T follicular helper cell (primary cell): ENCODE results near the gene TCF19.
"Not testable (repeated sequence)": the region's sequence is repeated elsewhere in the genome, so short reads cannot be mapped to it uniquely, and the experiment has no call there.

ENCODE experiments used
- DNase-seq: peaks from one replicate; pipeline ENCODE4 v3.0.0-alpha.2; 2020; ENCODE audit warnings: low read depth

TCF19 gene

DNA sequence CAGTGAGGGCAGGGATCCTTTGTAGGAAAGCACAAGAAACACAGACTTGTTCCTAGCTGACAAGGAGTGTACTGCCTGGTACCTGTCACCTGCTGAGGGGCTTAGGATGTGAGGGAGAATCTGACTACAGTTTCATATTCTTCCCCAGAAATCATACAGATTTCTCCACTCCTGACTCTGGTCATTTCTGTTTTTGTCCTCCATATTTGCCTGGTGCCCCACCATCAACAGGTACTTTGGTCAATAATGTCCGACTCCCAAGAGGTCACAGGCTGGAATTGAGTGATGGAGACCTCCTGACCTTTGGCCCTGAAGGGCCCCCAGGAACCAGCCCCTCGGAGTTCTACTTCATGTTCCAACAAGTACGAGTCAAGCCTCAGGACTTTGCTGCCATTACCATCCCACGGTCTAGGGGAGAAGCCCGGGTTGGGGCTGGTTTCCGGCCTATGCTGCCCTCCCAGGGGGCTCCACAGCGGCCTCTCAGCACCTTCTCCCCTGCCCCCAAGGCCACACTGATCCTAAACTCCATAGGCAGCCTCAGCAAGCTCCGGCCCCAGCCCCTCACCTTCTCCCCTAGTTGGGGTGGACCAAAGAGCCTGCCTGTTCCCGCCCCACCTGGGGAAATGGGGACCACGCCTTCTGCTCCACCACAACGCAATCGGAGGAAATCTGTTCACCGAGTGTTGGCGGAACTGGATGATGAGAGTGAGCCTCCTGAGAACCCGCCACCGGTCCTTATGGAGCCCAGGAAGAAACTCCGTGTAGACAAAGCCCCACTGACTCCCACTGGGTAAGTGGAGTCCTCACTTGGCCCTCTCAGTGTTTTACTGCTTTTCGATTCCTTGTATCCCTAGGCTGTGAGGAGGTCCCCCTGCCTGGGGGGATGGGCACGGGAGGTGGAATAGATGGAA lies 3.1 kb downstream of the TCF19 start:
- DNase-seq, result no peak

DNA sequence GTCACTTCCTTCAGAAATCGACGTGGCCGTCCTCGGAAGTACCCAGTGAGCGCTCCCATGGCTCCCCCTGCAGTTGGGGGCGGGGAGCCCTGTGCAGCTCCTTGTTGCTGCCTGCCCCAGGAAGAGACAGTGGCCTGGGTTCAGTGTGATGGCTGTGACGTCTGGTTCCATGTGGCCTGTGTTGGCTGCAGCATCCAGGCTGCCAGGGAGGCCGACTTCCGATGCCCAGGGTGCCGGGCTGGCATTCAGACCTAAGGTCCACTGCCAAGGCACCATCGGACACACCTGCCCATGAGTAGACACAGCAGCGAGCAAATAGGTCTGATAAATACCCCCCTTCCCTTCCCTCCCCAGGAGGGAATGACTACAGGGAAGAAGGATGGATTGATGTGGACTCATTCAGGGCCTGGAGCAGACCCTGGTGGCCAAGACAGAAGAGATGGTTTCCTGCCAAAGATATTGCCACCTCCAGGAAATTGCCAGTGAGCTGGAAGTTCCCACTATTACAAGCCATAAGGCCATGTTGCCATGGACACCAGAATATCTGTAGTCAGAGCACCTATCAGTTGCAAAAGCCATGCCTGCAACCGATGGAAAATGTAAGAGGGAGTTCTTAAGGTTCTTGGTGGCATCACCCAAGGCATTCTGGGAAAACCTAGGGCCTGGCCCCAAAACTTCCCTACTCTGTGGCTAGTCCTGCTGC lies 4.2 kb downstream of the TCF19 start:
- no peak for DNase-seq

DNA sequence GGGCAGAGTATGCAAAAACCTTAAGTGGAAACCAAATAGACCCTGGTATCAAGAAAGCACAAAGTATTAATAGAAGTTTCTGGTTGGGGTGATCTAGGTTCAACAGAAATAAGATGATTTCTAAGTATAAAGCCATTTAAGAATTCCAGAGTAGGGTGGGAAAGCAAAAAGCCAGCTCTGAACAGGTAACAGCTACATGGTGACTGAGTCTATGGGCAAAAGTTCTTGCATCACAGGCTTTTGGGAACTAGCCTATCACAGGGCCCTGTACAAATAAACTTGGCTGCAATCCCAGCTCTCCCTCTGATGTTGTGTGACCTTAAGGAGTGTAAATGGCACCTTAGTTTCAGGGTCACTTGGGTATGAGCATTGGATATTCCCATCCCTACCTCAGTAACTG lies 5.5 kb downstream of the TCF19 start:
- no peak for DNase-seq

DNA sequence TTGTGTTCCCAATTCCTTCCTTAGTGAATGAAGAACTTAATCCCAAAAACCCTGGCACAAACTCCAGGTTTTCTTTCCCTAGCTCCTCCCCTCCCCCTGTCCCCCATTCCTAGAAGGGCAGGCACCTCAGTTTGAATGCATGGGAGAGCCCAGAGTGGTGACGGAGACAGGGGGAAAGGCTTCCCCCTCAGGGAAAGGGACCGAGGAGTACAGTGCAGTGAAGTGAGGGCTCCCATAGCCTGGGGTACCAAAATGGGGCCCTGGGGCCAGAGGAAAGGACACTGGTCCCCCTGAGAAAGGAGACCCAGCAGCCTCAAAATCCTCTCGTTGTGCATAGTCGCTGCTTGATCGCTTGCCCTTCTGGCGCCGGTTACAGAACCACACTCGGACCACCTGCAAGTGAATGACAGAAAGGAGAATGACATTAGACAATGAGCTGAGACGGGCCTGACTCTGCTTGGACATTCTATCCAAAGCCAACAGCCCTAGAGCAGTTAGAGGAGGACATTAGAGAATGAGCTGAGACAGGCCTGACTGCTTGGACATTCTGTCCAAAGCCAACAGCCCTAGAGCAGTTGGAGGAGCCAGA lies 6.2 kb downstream of the TCF19 start:
- not testable (repeated sequence) for DNase-seq

DNA sequence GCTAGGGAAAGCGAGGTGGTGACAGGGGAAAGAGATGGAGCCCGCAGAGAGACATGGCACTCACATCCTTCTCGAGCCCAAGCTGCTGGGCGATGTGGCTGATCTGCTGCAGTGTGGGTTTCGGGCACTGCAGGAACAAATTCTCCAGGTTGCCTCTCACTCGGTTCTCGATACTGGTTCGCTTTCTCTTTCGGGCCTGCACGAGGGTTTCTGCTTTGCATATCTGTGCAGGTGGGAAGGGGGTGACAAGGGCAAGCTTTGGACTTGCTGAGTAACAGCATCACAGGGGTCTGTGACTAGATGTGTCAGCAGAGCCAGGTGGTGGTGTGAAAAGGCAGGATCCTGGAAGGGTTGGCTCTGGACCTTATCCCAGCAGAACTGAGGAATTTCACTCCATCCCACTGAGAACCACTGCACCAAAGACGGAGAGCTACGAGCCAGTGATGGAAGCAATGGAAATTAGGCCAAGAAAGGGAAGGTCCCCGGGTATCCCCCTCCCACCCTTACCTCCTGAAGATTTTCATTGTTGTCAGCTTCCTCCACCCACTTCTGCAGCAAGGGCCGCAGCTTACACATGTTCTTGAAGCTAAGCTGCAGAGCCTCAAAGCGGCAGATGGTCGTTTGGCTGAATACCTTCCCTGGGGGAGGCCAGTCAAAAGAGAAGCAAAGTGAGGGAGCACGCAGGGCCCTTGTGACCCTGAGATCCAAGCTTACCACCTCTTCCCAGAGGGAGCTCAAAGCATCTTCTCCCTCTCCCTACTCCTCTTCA lies 6.9 kb downstream of the TCF19 start:
- DNase-seq, result not testable (repeated sequence)

DNA sequence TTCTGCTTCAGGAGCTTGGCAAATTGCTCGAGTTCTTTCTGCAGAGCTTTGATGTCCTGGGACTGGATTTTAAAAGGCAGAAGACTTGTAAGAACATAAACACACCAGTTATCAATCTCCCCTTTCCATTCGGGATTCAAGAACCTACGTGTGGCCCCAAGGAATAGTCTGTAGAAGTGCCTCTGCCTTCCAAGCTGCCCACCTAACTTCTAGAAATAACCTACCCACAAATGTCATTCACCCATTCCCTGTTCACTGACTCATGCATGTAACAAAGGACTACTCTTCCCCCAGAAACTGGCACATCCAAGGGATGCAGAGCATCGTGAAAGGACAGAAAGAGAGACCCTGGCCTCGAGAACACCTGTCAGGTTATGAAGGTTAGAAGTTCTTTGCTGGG lies 7.6 kb downstream of the TCF19 start:
- DNase-seq, result no peak

DNA sequence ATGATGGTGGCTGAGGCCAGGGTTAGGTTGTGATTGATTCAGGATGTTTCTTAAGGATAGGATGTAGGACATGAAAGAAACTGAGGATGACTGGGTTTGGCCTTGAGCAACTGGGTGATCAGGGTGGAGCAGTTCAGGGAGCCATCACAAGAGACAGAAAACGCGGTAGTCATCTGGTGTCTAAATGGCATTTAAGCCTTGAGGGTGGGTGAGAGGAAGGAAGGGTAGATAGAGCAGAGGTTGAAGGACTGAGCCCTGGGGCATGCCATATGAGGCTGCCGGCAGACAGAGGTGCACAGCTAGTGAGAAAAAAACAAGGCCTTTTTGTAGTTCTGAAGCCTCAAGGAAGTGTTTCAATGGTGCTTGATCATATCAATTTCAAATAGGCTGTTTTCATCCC lies 10.2 kb downstream of the TCF19 start:
- DNase-seq, result no peak

DNA sequence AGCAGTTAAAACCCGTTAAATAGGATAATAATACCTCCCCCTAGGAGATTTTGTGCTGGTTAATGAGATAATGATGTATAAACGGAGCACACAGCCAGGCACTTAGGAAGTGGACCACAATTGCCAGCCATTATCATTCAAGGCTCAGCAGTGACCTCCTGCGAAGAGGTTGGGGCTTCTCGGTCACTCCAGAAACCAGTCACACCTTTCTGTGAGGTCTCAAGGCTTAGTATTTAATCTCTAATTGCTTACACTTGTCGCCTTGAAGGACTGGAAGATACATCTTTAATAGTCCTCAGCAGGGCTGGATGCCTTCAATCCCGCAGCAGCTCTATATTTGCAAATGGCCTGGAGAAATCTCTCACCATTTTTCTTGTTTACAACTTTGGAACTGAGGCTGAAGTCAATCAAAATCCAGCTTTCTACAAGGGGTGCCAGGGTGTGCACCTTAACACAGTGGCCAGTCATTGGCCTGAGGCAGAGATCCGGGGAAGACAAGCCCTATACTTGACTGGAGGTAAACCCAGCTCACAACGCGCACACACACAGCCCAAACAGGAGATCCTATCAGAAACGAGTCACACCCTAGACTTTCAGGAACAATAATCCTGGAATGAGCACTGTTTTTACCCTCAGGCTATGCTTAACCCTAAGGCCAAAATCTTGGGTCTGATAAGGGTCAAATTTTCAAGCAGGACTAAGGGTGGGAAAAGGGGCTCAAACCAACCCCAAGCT lies 10.9 kb downstream of the TCF19 start:
- DNase-seq, result no peak

DNA sequence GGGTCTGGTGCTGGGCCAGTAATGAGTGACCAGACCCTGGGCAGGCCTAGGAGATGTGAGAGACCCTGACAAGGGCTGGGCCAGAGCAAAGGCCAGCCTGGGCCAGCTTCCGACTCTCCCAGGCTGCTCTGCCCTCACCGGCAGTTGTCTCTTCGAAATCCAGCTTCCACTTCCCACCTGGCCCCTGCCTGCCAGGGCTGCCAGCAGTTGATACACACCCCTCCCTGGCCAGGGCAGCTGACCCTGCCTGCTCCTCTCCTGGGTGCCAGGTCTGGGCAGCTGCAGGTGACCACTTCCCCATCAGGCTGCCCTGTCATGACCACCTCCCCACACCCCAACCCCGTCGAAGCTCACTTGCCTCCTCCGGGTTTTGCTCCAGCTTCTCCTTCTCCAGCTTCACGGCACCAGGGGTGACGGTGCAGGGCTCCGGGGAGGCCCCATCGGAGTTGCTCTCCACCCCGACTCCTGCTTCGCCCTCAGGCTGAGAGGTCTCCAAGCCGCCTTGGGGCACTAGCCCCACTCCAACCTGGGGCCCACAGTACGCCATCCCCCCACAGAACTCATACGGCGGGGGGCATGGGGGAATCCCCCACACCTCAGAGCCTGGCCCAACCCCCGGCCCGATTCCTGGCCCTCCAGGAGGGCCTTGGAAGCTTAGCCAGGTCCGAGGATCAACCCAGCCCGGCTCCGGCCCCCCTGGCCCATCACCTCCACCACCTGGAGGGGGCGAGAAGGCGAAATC lies 11.6 kb downstream of the TCF19 start:
- not testable (repeated sequence) for DNase-seq

DNA sequence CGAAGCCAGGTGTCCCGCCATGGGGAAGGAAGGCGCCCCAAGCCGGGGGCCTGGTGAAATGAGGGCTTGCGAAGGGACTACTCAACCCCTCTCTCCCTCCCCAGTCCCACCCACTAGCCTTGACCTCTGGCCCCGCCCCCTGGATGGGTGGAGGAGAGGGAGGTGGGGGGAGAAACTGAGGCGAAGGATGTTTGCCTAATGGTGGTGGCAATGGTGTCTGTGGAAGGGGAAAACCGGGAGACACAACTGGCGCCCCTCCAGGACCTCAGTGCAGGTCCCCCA lies 12.2 kb downstream of the TCF19 start, which contains the start of gene POU5F1:
TSS of gene POU5F1 (minus strand) at position 83 of the 282 bp plus-strand sequence. CDS start at position 21, 62 bp downstream.
- DNase-seq, result no peak

DNA sequence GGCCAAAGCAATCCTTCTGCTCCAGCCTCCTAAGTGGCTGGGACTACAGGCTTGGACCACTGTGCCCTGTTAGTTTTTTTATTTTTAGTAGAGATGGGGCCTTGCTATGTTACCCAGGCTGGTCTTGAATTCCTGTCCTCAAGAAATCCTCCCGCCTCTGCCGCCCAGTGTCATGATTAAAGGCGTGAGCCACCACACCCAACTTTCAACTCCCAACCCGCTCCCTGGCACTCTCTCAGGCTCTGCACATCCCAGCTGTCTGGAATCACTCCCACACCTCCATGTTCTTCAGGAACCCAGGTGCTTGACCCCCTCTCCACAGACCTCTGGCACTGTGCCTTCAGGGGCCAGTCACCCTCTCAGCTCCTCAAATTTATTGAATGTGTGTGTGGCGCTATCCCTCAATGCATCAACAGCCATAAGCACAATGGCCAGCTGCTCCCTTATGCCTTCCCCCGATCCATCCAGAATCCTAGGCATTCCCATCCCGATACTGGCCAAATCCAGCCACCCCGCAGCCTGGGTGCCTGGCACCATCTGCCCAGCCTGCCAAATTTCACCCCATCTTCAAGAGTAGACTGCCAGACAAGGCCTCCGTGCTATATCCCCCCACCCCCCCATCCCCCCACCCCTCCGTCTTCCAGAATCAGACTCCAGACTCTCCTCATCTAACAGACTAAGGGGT lies 12.7 kb downstream of the TCF19 start:
- no peak for DNase-seq

DNA sequence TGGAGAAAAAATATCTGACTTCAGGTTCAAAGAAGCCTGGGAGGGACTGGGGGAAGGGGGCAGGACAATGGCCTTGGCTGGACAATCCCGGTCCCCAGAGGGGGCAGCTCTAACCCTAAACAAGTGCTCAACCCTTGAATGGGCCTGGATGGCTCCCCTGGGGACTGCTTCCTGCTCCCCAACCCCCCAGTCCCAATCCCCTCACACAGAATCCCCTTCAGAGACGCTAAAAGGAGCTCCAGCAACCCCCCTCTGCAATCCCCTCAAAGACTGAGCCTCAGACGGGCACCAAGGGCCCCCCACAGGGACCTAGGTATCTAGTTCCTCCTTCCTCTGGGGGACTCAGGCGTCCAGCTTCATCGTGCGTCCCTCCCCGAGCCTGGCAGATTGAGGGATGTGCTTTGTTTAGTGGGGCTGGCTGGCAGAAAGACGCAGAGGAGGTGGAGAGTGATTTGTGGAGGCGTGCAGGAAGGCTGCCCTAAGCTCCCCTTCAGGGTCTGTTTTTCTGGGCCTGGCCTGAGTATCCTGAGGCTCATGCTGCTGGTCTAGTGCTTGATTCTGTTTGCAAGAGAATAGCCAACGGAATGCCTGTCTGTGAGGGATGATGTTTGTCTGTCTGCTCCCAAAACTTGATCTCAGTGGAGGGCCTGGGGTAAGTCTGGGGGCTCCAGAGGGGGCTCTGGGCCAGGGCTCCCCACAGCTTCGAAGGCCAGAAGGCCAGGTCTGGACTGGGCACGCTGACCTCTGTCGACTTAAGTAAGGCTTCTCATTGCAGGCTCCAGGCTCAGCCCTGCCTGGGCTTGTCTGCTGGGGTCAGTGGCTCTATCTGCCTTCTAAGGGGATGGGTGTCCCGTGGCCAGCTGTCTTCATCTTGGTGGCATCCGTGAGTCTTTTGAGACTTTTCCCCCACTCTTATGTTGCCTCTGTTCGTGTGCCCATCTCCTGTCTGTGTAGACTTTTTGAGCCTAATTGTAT lies 13.8 kb downstream of the TCF19 start:
- DNase-seq, result no peak

DNA sequence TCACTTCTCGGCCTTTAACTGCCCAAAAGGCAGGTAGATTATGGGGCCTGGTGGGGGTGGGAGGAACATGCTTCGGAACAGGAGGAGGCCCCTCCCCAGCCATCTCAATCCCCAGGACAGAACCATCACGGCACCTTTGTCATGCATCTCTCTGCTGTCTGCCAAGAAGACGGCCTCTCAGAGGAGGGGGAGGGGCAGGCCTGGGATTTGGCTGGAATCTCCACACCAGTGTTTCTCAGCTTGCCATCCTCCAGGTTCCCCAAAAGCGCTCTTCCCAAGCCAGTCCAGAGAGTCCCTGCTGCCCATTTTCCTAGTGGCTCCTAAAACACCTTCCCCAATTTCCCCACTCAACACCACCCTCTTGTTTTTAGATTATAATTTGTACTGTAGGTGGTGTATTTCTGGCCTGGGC lies 14.6 kb downstream of the TCF19 start:
- no peak for DNase-seq

DNA sequence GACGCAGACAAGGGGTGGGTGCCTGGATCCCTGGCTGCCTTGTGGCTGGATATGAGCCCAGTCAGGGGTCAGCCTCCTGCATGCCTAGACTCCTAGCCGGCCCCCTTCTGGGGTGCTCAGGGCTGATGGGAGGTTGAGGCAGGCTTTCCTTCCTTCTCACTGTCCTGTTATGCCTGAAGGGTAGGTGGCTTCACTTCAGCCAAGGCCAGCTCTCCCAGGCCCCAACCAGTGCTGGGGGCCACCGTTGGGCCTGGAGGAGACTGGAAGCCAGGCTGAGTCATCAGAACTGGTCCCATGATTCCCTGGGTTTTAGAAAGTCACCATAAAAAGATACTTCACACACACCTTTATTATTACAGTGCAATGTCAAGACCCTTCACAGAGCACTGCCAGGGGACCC lies 15.0 kb downstream of the TCF19 start:
- no peak for DNase-seq

DNA sequence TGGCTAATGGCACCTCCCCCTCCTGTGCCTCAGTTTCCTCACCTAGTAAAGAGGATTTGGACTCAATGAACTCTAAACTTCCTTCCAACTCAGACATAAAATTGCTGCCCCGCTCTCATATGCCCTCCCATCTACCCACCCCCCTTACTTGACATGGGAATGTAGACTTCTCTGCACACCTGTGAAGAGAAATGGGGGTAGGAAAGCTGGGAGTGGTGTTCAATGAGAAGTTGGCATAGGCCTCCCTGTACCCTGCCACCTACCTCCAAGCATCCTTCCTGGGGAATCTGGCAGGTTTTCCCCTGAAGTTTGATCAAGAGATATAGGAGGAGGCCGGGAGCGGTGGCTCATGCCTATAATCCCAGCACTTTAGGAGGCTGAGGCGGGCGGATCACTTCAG lies 16.0 kb downstream of the TCF19 start:
- DNase-seq, result no peak

DNA sequence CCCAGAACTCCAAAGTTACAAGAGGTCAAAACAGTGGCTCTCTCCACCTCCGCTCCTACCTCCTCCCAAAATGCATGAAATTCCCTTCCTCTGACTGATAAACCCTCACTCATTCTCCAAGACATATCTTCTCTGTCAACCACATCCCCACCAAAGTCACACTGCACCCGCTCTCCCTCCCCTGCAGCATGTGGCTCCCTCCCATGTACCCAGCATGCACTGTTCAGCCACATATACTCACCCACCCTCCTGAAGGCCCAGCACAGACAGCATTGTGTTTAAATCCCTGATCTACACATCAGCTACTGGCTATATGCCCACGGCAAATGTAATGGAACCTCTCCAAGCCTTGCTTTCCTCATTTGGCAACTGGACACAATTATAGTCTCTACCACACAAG lies 17.6 kb downstream of the TCF19 start:
- no peak for DNase-seq

DNA sequence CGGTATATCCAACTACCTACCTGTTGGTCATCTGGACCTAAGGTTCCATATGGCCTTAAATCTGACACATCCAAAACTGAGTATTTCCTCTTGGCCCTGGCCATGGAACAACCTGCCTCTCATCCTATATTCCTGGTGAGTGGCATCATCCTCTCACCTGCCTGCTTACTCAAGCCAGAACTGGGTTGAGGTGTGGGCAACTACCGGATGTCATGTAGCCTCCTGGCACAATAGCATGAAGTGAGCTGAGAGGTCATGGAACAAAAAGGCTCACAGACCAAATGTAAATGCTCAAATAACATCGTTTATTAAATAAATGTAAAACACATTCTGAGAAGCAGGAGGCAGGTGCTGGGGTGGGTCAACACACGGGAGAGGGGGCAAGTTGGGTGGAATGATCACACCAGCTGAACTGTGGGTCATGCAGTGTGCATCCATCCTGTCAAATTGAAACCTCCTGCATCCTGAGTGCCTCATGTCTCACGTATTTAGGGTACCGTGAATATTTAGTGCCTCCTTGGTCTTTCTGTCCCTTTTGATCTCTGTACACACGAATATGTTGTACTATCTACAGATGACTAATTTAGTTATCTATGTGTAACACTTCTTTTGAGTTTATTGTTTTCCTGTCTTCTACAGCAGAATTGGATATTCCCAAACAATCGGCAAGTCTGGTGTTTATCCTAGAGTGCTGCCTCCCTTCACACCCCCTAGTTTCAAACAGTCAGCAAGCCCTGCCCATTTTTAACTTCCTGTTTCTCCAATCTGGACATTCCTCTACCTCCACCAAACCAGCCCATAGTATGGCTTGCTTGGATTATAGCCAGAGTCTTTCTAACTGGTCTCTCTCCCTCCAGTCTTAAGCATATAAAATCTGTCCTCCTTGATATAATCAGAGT lies 20.0 kb downstream of the TCF19 start:
- no peak for DNase-seq

DNA sequence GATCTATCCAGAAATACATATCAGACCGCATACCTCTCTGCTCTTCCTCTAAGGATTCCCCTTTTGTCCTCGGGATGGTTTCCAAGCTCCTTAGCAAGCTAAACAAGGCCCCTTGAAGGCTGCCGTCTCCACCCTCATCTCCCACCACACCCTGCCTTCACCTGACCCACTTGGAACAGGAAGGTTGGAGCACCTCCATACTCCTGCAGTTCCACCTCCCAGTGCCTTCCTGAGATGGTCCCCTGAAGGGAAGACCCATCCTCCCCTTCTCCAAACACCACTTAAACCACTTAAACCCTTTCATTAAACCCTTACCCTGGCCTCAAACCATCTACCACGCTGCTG lies 20.6 kb downstream of the TCF19 start:
- DNase-seq, result no peak
